NCI-H2029 (cell line): Measurements from ENCODE around the gene PPP1CA.
"Not testable (repeated sequence)": the region's sequence is repeated elsewhere in the genome, so short reads cannot be mapped to it uniquely, and the experiment has no call there.

Experiments
- DNase-seq: peaks from one replicate; lab custom pipeline; 2025; lab: John Stamatoyannopoulos, UW

The PPP1CA gene

DNA sequence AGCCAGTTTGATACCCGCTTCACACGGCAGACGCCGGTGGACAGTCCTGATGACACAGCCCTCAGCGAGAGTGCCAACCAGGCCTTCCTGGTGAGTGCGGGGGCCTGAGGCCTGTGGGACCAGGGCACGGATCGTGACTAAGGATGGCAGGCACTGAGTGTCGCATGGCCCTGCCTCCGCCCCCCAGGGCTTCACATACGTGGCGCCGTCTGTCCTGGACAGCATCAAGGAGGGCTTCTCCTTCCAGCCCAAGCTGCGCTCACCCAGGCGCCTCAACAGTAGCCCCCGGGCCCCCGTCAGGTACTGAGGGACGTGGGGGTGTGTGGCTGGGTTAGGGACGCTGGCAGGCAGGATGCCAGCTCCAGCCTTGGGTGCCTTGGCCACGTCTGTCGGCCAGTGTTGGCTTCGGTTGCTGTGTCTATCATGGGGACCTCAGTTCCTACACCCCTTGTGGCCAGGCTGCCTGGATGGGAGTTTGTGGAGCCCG is 32.8 kb upstream of the PPP1CA start:
- DNase-seq = no peak

DNA sequence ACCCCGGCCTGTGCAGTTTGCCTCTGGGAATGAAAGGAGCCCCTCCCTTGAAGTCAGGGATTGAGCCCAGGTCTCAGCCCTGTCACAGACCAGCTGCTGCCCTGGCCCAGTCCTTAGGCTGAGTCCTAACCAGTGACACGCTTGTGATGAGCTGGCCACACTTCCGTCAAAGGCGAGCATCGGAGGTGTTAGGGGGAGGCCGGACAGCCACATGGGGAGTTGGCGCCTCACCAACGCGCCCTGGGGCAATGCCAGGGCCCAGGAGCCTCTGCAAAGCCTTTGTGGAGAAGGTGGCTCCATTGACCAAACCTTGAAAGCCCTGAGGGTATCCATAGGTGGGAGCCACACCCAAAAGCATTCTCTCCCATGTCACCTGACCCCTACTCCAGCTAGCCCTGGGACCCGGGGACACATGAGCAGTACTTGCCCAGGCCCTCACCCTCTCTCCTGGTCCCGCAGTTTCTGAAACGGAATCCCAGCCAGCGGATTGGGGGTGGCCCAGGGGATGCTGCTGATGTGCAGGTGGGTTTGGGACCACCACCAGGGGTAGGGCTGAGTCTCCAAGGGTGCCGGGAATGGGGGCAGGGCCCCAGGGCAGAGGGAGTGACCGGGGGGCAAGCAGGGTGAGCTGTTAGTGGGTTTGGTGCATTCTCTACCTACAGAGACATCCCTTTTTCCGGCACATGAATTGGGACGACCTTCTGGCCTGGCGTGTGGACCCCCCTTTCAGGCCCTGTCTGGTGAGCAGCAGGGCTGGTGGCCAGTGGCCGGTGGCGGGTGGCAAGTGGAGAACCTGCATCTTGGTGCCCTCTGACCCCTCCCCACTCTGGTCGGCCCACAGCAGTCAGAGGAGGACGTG is 32.1 kb upstream of the PPP1CA start:
- DNase-seq = no peak

DNA sequence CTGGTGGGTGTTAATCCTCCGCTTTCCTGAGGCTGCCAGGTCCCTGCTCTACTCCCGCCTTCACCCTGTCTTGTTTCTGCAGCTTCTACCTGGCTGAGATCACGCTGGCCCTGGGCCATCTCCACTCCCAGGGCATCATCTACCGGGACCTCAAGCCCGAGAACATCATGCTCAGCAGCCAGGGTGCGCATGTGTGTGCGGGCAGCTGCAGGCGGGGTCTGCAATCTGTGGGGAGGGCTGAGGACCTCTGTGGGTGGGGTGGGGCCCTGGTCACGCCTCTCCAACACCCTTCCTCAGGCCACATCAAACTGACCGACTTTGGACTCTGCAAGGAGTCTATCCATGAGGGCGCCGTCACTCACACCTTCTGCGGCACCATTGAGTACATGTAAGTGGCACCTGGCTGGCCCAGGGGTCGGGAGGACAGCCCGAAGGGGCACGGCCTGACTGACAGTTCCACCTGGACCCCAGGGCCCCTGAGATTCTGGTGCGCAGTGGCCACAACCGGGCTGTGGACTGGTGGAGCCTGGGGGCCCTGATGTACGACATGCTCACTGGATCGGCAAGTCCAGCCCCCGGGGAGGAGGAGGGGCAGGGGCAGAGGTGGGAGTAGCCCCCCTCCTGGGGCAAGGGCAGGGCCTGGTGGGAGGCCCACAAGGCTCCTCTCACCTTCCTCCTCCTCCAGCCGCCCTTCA is 31.1 kb upstream of the PPP1CA start:
- no peak for DNase-seq

DNA sequence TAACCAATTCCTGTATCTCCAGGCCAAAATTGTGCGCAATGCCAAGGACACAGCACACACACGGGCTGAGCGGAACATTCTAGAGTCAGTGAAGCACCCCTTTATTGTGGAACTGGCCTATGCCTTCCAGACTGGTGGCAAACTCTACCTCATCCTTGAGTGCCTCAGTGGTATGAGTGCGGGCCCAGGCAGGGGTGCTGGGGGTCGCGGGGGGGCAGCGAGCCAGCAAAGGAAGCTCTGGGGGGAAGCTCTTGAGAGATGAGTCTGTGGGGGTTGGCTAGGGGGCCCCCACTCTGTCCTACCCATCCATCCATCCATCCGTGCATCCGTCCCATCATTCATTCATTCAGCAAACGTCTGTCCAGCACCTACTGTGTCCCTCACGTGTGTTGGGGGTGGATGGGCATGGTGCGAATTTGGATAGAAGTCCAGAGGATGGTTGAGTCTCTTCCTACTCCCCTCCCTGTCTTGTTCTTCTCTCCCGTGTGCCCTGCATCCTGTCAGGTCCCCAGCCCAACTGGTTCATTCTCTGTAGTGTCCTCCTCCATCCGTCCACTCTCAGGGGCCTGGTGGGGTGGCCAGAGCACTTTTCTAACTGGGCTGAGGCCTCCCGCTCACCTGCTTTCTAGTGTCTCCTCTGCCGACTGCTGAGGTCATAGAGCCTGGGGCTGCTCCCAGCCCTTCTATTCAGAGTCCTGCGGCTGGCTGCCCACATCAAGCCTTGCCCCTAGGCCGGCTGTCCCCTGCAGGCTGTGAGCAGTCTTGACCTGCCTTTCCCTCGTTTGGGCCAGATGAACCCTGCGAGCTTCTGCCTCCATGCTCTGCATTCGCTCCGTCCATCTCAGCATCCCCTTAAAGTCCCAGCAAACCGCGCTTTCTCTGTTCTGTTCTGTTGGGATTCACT is 29.9 kb upstream of the PPP1CA start:
- DNase-seq = no peak

DNA sequence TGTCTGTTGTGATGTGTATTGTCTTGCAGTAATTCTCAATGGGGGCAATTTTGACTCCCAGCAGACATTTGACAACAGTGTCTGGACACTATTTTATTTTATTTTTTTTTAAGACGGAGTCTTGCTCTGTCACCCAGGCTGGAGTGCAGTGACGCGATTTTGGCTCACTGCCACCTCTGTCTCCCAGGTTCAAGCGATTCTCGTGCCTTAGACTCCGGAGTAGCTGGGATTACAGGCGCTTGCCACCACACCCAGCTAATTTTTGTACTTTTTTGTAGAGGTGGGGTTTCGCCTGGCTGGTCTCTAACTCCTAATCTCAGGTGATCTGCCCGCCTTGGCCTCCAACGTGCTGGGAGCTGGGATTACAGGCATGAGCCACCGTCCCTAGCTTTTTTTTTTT is 28.1 kb upstream of the PPP1CA start:
- DNase-seq = no peak

DNA sequence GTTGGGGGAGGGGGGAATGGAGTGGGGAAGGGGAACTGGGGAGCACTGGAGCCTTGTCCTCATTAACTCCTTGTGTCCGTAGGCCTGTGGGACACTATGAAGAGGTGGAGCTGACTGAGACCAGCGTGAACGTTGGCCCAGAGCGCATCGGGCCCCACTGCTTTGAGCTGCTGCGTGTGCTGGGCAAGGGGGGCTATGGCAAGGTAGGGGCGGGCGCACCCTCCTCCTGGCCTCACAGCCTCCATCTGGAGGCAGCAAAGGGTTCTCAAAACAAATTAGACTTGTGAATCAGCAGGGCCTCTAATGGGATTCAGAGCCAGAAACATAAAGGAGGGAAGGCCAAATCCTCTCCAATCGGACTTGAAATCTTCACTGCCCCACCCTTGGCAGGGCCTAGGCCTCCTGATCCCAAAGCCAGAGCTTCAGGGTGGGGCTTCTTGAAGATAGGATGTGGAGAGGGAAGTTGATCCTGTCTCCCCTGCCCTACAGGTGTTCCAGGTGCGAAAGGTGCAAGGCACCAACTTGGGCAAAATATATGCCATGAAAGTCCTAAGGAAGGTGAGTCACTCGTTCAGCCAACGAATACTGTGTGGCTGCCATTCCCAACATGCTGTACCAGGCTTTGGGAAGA is 27.5 kb upstream of the PPP1CA start:
- no peak for DNase-seq

DNA sequence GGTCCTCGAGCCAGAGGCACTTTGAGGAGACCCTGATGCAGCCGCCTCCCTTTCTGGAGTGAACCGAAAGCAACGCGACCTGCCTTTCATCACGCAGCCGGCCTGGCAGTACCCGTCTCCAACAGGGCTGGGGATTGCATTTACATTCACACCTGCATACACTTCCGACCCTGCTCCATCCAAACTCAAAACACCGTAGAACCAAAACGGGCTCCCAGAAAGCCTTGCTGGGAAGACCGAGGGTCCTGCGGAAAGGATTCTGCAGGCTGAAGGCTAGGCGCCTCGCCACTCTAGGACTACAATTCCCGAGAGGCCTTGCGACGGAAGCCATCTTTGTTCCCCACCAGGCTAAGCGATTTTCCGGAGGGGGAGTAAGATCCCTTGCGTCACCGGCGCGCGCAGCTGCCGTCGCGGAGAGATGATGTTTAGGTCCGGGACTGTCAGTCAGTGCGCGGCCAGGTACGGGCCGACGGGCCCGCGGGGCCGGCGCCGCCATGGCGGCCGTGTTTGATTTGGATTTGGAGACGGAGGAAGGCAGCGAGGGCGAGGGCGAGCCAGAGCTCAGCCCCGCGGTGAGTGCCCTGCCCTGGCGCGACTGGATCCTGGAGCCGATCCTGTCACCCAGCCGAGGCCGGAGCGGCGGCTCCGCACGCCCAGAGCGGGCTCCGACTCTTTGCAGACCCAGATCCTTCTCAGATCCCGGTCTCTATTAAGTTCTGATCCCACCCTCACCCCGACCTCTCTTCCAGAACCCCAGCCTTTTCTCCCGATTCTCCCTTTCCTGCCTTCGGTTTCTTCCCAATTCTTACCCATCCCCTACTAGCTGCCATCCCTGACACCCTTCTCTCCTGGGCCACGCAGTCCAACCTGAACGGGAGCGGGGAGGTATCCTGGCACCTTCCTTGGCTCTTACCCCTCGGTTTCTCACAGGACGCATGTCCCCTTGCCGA is 26.7 kb upstream of the PPP1CA start, which contains the start of gene RPS6KB2:
RPS6KB2 (plus strand) TSS at position 443 of the 950 bp plus-strand sequence; CDS start at position 495, 52 bp downstream.
- DNase-seq = peak; percentile 93

DNA sequence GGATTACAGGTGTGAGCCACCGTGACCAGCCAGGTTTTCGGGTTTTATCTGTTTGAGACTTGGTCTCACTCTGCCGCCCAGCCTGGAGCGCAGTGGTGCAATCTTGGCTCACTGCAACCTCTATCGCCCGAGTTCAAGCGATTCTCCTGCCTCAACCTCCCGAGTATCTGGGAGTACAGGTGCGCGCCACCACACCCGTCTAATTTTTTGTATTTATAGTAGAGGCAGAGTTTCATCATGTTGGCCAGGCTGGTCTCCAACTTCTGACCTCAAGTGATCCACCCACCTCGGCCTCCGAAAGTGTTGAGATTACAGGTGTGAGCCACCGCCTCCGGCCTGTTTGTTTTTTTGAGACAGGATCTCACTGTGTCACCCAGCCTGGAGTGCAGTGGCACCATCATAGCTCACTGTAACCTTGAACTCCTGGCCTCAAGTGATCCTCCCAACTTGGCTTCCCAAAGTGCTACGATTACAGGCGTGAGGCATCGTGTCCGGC is 25.8 kb upstream of the PPP1CA start:
- DNase-seq = not testable (repeated sequence)

DNA sequence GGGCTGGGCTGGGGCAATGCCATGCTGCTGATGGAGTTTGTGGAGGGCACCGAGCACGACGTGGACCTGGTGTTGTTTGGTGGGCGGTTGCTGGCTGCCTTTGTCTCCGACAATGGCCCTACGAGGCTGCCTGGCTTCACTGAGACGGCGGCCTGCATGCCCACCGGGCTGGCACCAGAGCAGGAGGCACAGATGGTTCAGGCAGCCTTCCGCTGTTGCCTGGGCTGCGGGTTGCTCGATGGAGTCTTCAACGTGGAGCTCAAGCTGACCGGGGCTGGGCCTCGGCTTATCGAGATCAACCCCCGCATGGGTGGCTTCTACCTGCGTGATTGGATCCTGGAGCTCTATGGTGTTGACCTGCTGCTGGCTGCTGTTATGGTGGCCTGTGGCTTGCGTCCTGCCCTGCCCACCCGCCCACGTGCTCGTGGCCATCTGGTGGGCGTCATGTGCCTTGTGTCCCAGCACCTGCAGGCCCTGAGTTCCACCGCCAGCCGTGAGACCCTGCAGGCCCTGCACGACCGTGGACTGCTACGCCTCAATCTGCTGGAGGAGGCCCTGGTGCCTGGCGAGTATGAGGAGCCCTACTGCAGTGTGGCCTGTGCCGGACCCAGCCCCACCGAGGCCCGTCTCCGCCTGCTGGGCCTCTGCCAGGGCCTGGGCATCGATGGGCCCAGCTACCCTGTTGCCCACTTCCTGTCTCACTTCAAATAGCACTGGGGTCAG is 22.4 kb upstream of the PPP1CA start:
- no peak for DNase-seq

DNA sequence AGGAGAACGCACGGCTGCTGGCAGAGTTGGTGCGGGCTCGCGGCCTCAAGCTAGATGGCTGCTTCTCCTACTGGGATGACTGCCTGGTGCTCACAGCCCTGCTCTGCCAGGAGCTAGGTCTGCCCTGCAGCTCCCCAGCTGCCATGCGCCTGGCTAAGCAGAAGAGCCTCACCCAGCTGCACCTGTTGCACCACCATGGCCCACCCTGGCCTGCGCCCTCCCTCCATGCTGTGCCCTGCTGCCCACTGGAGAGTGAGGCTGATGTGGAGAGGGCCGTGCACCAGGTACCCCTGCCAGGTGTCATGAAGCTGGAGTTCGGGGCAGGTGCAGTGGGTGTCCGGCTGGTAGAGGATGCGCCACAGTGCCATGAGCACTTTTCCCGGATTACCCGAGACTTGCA is 21.8 kb upstream of the PPP1CA start:
- no peak for DNase-seq

DNA sequence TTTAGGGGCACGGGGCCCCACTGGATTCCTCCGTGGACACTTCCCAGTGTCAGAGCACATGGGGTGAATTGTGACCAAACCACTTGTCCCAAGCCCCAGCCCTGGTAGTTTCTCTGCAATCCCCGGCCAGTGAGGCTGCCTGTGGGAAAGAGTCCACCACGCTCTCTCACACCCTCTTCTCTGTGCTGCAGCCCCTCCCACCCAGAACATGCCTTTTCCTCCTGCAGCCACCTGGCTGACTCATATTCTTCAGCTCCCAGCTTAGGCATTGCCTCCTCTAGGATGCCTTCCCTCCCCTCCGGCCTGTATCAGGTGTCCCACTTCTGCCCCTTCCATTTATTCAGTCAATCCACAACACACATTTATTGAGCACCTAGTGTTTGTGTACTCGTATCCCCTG is 21.2 kb upstream of the PPP1CA start:
- DNase-seq = no peak

DNA sequence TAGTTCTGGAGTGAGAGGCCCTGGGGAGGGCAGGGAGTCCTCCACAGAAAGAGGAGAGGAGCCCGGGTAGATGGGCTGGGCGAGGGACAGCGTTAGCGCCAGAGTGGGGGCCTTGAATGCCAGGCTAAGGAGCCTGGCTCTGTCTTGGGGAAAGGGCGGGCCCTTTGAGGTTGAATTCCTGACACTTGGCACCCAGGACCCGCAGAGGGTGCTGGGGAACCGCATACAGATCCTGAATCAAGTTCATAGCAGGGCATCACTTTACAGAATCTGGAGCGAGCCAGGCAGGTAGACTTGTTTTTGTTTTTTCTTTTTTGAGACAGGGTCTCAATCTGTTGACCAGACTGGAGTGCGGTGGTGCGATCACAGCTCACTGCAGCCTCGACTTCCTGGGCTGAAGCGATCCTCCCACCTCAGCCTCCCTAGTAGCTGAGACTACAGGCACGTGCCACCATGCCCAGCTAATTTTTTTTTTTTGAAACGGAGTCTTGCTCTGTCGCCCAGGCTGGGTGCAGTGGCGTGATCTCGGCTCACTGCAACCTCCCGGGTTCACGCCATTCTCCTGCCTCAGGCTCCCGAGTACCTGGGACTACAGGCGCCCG is 19.9 kb upstream of the PPP1CA start:
- no peak for DNase-seq

DNA sequence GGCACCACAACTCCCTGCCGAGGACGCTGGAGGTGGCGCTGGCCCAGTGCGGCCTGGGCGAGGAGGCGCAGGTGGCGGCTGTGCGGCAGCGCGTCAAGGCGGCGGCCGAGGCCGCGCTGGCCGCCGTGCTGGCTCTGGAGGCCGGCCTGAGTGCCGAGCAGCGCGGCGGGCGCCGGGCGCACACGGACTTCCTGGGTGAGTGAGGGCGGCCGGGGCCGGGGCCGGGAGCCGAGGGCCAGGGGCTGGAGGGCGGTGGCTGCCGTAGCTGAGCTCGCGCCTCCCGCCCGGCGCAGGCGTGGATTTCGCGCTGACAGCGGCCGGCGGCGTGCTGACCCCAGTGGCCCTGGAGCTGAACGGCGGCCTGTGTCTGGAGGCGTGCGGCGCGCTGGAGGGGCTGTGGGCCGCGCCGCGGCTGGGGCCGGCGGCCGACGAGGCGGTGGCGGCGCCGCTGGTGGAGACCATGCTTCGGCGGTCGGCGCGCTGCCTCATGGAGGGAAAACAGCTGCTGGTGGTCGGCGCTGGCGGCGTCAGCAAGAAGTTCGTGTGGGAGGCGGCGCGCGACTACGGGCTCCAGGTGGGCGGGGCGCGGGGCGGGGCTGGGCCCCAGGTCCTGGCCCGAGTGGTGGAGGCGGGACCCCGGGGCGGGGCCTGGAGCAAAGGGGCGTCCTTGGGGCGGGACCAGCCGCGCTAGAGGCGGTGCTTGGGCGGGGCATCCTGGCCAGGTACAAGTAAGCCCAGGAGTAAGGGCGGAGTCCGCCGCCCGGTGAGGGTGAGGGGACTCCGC is 19.2 kb upstream of the PPP1CA start:
- peak; percentile 86 for DNase-seq

DNA sequence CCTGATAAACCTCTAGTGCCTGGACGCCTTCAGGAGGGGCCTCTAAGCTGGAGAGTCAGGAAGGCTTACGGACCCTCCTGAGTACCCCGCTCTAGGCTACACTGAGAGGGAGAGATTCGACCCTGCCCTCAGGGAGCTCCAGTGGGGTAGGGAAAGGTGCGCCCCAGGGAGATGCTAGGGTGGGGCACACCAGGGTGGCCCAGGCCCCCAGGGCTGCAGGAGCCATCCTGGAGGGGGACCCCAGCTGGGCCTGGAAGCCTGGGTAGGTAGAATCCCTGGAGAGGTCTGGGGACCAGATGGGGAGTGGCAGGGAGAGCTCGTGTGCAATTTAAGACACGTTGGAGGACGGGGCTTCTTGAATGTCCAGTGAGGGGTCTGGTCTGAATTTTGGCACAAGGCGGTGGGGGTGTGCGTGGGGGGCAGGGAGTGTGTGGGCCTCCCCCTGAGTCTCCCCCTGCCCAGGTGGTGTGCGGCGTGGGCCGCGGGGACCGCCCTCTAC is 18.5 kb upstream of the PPP1CA start:
- no peak for DNase-seq

DNA sequence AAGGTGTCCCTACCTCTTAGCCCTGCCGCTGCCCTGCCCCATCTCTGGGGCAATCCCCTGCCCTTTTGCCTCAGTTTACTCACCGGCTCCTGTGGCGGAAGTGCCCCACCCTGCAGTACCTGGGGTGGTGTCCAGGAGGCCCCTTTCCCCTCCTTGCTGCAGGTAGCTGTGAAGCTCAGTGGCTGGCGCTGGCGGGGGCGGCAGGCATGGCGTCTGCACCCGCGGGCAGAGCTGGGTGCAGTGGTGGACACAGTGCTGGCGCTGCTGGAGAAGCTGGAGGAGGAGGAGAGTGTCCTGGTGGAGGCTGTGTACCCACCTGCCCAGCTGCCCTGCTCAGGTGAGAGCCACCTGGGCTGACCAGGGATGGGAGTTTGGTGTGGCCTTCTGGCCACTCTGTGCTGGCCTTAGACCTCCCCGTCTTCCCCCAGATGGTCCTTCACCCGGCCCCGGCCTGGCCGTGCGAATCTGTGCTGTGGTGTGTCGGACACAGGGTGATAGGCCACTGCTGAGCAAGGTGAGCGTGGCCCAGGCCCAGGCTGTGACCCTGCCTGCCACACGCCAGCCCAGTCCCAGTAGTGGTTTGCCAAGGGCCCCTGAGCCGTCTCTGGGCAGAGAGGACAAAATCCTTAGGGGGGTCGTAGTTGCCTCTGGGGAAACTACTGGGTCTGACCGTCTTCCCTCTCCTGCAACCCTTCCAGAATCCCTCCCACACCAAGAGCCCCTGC is 17.8 kb upstream of the PPP1CA start:
- no peak for DNase-seq

DNA sequence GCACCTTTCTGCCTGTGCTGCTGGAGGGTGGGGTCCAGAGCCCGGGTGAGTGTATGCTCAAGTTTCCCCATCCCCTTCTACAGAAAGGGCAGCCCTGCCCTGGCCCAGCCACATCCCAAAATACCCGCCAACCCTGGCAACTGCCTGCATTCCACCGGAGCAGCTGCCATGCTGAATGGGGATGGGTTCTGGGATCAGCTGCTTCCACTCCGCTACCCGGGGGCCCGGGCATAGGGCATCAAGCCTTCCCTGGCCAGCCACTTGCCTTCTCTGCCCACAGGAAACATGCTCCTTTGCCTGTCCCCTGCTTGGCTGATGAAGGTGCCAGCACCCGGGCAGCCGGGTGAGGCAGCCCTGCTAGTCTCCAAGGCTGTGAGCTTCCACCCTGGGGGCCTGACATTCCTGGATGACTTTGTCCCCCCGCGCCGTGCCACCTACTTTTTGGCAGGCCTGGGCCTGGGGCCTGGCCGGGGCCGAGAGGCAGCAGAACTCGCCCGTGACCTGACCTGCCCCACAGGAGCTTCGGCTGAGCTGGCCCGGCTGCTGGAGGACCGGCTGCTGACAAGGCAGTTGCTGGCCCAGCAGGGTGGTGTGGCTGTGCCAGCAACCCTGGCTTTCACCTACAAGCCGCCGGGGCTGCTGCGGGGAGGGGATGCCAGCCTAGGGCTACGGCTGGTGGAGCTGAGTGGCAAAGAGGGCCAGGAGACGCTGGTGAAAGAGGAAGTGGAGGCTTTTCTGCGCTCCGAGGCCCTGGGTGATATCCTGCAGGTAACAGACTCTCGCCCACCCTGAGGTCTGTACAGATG is 17.0 kb upstream of the PPP1CA start:
- no peak for DNase-seq

DNA sequence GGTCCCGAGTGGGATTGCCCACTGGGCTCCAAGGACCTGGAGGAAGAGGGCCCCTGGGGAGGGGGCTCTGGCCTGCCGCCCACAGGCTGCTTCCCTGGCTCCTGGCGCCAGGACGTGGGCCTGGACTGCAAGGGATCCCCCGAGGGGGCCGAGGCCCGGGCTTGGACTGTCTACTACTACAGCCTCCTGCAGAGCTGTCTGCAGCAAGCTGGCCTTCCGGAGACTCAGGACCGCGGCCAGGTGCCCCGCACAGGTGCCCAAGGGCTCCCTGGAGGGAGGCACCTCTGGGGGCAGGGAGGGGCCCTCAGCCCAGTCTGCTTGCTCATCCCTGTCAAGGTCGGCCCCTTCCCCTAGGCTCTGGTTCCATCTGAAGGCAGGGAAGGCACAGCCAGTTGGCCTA is 15.8 kb upstream of the PPP1CA start:
- DNase-seq = no peak
